Ectodermal cell (in vitro differentiated cells): ENCODE data around the gene ATP2C2.

Experiments used
- H3K27ac ChIP-seq: 2 replicates; pipeline ENCODE4 v1.7.0; 2013; ENCODE audit warnings: mild to moderate bottlenecking, low read depth, low read length; ENCODE audit not compliant: insufficient read depth, poor library complexity, severe bottlenecking
- H3K27me3 ChIP-seq: 2 replicates; pipeline ENCODE4 v1.7.0; 2013; ENCODE audit warnings: mild to moderate bottlenecking, low read length; ENCODE audit not compliant: insufficient read depth, control insufficient read depth, poor library complexity, severe bottlenecking
- H3K36me3 ChIP-seq: one replicate; pipeline ENCODE4 v1.7.0; 2013; ENCODE audit warnings: low read length; ENCODE audit not compliant: control insufficient read depth, insufficient read depth
- H3K4me1 ChIP-seq: one replicate; pipeline ENCODE4 v1.7.0; 2013; ENCODE audit warnings: low read length; ENCODE audit not compliant: control insufficient read depth, insufficient read depth
- H3K4me3 ChIP-seq: 2 replicates; pipeline ENCODE4 v1.7.0; 2013; ENCODE audit warnings: low read depth, low read length, control low read depth; ENCODE audit not compliant: insufficient read depth
- H3K9me3 ChIP-seq: 2 replicates; pipeline ENCODE4 v1.7.0; 2013; ENCODE audit warnings: mild to moderate bottlenecking, low read length, moderate library complexity; ENCODE audit not compliant: control insufficient read depth
- WGBS, 2 experiments: methylation state at CpG; one replicate each; pipeline ENCODE4 v1.1.7; 2013; ENCODE audit warnings: missing lambda C conversion rate in 2 of 2; 5-methylcytosine and 5-hydroxymethylcytosine counted together

Gene ATP2C2

DNA sequence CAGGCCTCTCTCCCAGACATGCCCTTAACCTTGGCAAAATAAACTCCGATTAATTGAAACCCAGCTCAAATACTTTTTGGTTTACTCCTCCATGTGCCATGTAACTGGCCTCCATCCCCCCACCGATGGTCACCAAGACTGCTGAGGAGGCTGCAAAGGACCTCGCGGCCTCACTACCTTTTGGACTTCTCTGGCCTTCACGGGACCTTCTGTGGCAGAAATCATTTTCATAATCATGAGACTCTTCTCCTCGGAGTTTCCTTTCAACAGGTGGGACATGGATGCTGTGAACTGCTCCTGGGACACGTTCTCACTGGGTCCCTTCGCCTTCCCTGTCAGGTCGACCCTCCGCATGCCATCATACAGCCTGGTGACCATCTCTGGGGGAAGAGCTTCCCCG lies 127.2 kb downstream of the ATP2C2 start:
- no peaks in the 10 kb centered on the region for H3K4me1 ChIP-seq
- H3K4me3 ChIP-seq, result no peak overlapping the region
- 96 to 98% methylated on average over 11 of the region's 11 CpGs for WGBS, 2 experiments
- H3K36me3 ChIP-seq, result peaks cover 53% of the 10 kb centered on the region
- peaks cover 3% of the 10 kb centered on the region for H3K9me3 ChIP-seq
- no peaks in the 10 kb centered on the region for H3K27me3 ChIP-seq
- no peak overlapping the region for H3K27ac ChIP-seq

DNA sequence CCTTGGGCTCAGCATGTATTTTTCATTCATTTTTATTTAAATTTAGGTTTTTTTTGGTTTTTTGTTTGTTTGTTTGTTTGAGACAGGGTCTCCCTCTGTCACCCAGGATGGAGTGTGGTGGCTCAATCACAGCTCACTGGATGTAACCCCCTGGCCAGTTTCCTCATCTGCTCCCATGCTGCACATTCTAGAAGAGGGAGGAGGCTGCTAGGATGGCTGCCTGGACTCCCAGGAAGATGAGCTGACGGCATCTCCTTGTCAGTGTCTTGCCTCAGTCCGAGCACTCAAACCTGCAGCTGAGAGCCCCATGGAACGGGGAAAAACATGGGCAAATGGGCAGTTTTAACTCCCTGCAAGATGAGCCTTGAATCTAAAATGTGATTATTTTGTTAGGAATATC lies 128.7 kb downstream of the ATP2C2 start:
- H3K9me3 ChIP-seq, result peaks cover 3% of the 10 kb centered on the region
- peaks cover 48% of the 10 kb centered on the region for H3K36me3 ChIP-seq
- no peaks in the 10 kb centered on the region for H3K4me1 ChIP-seq
- H3K27ac ChIP-seq, result no peak overlapping the region
- 96% methylated on average over 3 of the region's 3 CpGs for WGBS, 2 experiments
- no peak overlapping the region for H3K4me3 ChIP-seq
- no peaks in the 10 kb centered on the region for H3K27me3 ChIP-seq

DNA sequence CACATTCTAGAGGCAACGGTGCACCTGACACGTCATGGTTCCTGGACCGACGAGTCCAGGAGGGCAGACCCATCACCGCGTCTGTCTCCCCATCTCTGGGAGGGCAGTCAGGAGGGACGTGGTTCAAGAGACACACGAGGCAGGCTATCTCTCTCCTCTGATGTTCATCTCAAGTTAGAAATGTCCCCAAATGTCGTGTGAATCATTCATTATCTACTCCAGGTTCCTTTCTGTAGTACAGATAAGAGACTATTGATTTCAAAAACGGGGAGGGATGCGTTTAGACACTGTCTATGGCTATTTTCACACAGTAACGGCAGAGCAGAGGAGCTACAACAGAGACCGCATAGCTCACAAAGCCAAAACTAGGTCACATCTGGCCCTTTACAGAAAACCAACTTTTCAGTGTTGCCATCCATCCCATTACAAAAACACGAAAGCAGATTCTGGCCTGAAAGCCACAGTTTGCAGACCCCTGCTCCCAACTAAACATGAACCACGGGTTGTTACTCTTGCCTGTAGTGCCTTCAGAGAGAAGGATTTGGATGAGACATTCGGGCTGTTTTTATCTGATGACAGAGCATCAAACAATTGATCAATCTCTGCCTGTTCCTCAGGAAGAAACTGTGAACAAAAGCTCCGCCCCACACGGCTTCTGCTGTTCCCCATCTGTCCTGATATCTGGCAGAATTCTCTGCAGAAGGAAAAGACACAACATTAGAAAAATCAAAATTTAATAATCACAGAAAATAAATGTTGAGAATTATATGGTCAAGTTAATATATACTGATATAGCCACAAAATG lies 129.3 kb downstream of the ATP2C2 start:
- Histone ChIP-seq H3K4me3 (no peak overlapping the region), H3K27me3 (no peaks in the 10 kb centered on the region), H3K9me3 (peaks cover 3% of the 10 kb centered on the region), H3K36me3 (peaks cover 45% of the 10 kb centered on the region), H3K27ac (no peak overlapping the region), H3K4me1 (no peaks in the 10 kb centered on the region)
- 94 to 96% methylated on average over 18 of the region's 18 CpGs for WGBS, 2 experiments

DNA sequence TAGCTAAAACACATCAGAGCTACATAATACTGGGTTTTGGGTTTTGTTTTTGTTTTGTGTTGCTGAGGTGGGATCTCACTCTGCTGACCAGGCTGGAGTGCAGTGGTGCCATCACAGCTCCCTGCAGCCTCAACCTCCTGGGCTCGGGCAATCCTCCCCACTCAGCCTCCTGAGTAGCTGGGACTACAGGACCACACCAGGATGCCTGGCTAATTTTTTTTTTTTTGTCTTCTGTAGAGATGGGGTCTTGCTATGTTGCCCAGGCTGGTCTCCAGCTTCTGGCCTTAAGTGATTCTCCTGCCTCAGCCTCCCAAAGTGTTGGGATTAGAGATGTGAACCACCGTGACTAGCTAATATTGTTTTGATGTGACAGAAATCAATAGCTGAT lies 129.9 kb downstream of the ATP2C2 start:
- no peak overlapping the region for H3K4me3 ChIP-seq
- no peaks in the 10 kb centered on the region for H3K27me3 ChIP-seq
- H3K9me3 ChIP-seq, result no peaks in the 10 kb centered on the region
- no peaks in the 10 kb centered on the region for H3K4me1 ChIP-seq
- H3K36me3 ChIP-seq, result peaks cover 39% of the 10 kb centered on the region
- H3K27ac ChIP-seq, result no peak overlapping the region
- WGBS, 2 experiments, result 88 to 97% methylated on average over 2 of the region's 2 CpGs

DNA sequence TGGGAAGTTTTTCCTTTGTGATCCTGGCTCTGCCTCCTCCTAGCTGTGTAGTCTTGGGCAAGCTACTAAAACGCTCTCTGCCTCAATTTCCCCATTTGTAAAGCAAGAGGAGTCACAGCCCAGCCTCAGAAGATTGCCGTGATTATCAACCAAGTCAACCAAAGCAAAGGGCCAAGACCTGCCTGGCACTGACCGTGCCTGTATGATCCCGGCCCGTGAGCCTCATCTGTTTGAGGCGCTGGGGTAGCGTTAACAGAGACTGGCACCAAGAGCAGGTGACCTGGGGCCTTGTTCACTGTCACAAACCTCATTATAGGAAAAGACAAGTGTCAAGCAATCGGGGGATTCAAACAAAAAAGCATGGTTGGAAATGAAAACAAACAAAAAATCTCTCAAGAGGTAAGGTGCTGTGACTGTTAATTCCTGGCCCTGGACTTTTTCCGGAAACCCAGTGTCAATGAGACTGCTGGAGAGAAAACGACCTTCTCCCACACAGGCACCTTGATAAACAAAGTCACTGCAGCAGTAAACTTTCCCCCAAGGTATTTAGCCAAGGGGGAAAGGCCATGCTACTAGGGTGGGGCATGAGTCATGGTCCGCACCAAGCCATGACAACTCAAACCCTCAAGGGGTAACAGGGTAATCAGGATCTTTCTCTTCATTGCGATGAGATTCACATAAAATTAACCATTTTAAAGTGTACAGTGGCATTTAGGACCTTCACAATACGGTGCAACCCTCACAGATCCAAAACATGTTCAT lies 130.7 kb downstream of the ATP2C2 start:
- H3K36me3 ChIP-seq, result peaks cover 32% of the 10 kb centered on the region
- 92 to 95% methylated on average over 13 of the region's 13 CpGs for WGBS, 2 experiments
- H3K9me3 ChIP-seq, result no peaks in the 10 kb centered on the region

DNA sequence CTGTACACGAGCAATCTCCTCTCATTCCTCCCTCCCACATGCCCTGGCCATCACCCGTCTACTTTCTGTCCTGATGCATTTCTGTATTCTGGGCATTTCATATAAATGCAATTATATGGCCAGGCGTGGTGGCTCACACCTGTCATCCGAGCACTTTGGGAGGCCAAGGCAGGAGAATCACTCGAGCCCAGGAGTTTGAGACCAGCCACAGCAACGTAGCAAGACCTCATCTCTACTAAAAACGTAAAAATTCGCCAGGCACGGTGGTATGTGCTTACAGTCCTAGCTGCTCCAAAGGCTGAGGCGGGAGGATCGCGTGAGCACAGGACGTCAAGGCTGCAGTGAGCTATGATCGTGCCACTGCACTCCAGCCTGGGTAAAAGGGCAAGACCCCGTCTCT lies 131.3 kb downstream of the ATP2C2 start:
- H3K4me3 ChIP-seq, result no peak overlapping the region
- H3K4me1 ChIP-seq, result no peaks in the 10 kb centered on the region
- no peaks in the 10 kb centered on the region for H3K27me3 ChIP-seq
- peaks cover 29% of the 10 kb centered on the region for H3K36me3 ChIP-seq
- WGBS, 2 experiments, result 86 to 88% methylated on average over 15 of the region's 15 CpGs
- H3K27ac ChIP-seq, result no peak overlapping the region
- H3K9me3 ChIP-seq, result no peaks in the 10 kb centered on the region

More for the DNA sequence above, 130.7 kb downstream of the ATP2C2 start:
- no peaks in the 10 kb centered on the region for H3K27me3 ChIP-seq
- no peak overlapping the region for H3K4me3 ChIP-seq
- no peak overlapping the region for H3K27ac ChIP-seq
- no peaks in the 10 kb centered on the region for H3K4me1 ChIP-seq

DNA sequence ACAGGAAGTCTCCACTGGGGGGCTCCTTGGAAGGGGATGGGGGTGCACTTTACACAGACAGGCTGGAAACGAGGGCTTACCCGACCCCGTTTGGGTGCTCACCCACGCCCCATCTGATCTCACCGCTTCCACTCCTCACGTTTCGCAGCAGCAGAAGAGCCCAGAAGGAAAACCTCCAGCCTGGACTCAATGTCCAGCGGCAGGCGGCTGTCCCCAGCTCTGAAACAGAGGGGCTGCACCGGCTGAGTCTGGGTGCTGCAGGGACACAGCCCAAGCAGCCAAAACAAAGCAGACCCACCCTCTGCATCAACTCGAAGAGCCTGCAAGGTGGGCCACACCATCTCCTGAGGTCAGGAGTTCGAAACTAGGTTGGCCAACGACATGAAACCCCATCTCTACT lies 132.2 kb downstream of the ATP2C2 start:
- WGBS, 2 experiments, result 90 to 93% methylated on average over 13 of the region's 13 CpGs
- H3K4me1 ChIP-seq, result peaks cover 8% of the 10 kb centered on the region
- no peak overlapping the region for H3K27ac ChIP-seq
- no peaks in the 10 kb centered on the region for H3K9me3 ChIP-seq
- H3K4me3 ChIP-seq, result no peak overlapping the region
- no peaks in the 10 kb centered on the region for H3K27me3 ChIP-seq
- peaks cover 20% of the 10 kb centered on the region for H3K36me3 ChIP-seq

DNA sequence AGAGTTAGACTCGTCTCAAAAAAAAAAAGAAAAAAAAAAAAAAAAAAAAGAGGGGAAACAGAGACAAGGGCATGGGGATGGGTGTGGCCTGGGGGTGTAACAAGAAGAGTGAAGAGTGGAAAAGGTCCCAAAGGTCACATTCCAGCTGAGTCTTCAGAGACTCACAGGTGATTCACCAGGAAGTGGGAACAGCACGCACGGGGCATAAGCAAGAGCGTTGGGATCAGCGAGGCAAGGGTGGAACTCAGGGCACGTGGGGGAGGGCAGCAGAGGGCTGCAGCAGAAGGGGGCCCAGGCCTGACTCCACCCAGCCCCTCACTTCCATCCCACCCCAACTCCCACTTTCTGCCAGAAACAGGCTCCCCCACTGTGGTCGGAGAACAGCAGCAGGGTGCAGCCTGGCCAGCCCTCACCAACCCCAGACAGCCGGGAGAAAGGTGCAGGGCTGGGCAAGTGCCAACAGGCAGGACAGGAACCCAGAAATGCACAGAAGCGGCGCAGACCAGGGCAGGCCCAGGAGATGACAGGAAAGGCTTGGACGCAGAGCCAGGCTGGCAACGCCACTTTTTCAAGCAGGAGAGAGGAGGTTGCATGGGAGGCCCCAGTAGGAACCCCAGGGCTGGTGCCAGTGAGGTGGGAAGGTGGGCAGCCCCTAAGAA lies 132.9 kb downstream of the ATP2C2 start:
- Histone ChIP-seq H3K27me3 (no peaks in the 10 kb centered on the region), H3K9me3 (no peaks in the 10 kb centered on the region), H3K4me1 (peaks cover 8% of the 10 kb centered on the region), H3K27ac (no peak overlapping the region), H3K4me3 (no peak overlapping the region), H3K36me3 (peaks cover 15% of the 10 kb centered on the region)
- WGBS, 2 experiments, result 91 to 95% methylated on average over 12 of the region's 12 CpGs

DNA sequence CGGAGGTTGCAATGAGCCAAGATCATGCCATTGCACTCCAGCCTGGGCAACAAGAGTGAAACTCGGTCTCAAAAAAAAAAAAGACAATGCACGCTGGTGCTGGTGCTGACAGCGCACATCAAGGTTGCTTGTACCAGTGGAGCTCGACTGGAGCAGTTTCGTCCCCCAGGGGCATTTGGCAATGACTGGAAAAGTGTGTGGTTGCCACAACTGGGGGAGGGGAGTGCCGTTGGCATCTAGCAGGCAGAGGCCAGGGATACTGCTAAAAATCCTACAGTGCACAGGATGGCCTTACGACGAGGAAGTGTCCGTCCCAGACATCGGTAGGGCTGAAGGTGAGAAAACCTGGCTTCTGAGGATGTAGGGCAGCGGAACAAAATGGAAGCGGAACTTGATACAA lies 133.7 kb downstream of the ATP2C2 start:
- no peak overlapping the region for H3K4me3 ChIP-seq
- H3K9me3 ChIP-seq, result no peaks in the 10 kb centered on the region
- peaks cover 8% of the 10 kb centered on the region for H3K4me1 ChIP-seq
- H3K27ac ChIP-seq, result no peak overlapping the region
- H3K36me3 ChIP-seq, result peaks cover 6% of the 10 kb centered on the region
- WGBS, 2 experiments, result 95 to 96% methylated on average over 13 of the region's 13 CpGs
- no peaks in the 10 kb centered on the region for H3K27me3 ChIP-seq

DNA sequence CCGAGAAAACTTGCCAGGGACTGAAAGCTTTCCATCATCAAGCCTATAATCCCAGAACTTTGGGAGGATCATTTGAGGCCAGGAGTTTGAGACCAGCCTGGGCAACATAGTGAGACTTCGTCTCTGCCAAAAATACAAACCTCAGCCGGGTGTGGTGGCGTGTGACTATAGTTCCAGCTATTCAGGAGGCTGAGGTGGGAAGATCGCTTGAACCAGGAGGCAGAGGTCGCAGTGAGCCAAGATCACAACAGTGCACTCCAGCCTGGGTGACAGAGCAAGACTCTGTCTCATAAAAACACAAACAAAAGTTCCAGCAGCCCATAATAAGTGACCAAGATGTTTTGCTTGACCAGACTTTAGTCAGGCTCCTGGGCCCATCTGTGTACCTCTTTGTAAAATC lies 134.2 kb downstream of the ATP2C2 start:
- Histone ChIP-seq H3K9me3 (no peaks in the 10 kb centered on the region), H3K27ac (no peak overlapping the region), H3K4me1 (peaks cover 8% of the 10 kb centered on the region), H3K36me3 (peaks cover 1% of the 10 kb centered on the region), H3K27me3 (no peaks in the 10 kb centered on the region), H3K4me3 (no peak overlapping the region)
- 86 to 89% methylated on average over 6 of the region's 6 CpGs for WGBS, 2 experiments
